GM23338 (cell line): ENCODE measurements around the gene RYR2. TPM values are rescaled to one million over a fixed set of nuclear protein-coding genes. Genes with fewer than 3 reads are reported as not detected.
A peak's percentile ranks its signal among the peaks of the same experiment; 100 is the strongest.

Experiments used
- ATAC-seq: fragments of 200-7000 bp; cut with Tn5 transposase; 3 replicates; pipeline ENCODE4 v1.9.1; 2020
- DNase-seq: peaks from one replicate; pipeline ENCODE4 v3.0.0-alpha.2; 2015; ENCODE audit warnings: low spot score
- H2AFZ ChIP-seq: fragments of 200-600 bp; sonication (generic); 2 replicates; pipeline ENCODE4 v1.8.0; 2016; ENCODE audit warnings: antibody characterized with exemption, mild to moderate bottlenecking, moderate library complexity
- H3F3A ChIP-seq: fragments of 200-600 bp; sonication (generic); replicated peaks from 2 replicates; pipeline ENCODE4 v1.8.0; 2017; ENCODE audit warnings: antibody characterized with exemption, mixed run types, low read depth
- H3K27ac ChIP-seq: fragments of 200-600 bp; sonication (generic); 2 replicates; pipeline ENCODE4 v1.6.1; 2016; ENCODE audit warnings: low read depth
- H3K27me3 ChIP-seq: fragments of 200-600 bp; sonication (generic); 2 replicates; pipeline ENCODE4 v1.8.0; 2016; ENCODE audit warnings: mild to moderate bottlenecking, mixed run types, moderate library complexity; ENCODE audit not compliant: insufficient read depth
- H3K36me3 ChIP-seq: fragments of 200-600 bp; sonication (generic); 2 replicates; pipeline ENCODE4 v1.8.0; 2016; ENCODE audit warnings: mild to moderate bottlenecking; ENCODE audit not compliant: insufficient read depth
- H3K4me1 ChIP-seq: fragments of 200-600 bp; sonication (generic); 2 replicates; pipeline ENCODE4 v1.8.0; 2016; ENCODE audit warnings: mild to moderate bottlenecking, moderate library complexity; ENCODE audit not compliant: insufficient read depth
- H3K4me2 ChIP-seq: fragments of 200-600 bp; sonication (generic); 2 replicates; pipeline ENCODE4 v1.7.1; 2017; ENCODE audit warnings: mixed run types
- H3K4me3 ChIP-seq: fragments of 200-600 bp; sonication (generic); 2 replicates; pipeline ENCODE4 v1.6.1; 2016; ENCODE audit warnings: mixed run types
- H3K79me2 ChIP-seq: fragments of 200-600 bp; sonication (generic); replicated peaks from 2 replicates; pipeline ENCODE4 v1.8.0; 2017; ENCODE audit warnings: mild to moderate bottlenecking; ENCODE audit not compliant: insufficient read depth
- H3K9me2 ChIP-seq: fragments of 200-600 bp; sonication (generic); 2 replicates; pipeline ENCODE4 v1.8.0; 2017; ENCODE audit not compliant: insufficient read depth
- H4K20me1 ChIP-seq: fragments of 200-600 bp; sonication (generic); replicated peaks from 2 replicates; pipeline ENCODE4 v1.8.0; 2017; ENCODE audit warnings: mild to moderate bottlenecking; ENCODE audit not compliant: insufficient read depth
- H3K27ac Mint-ChIP-seq: 2 replicates; pipeline ENCODE4 v1.8.0; 2020; ENCODE audit warnings: inconsistent platforms, mild to moderate bottlenecking, moderate library complexity, mixed read lengths
- H3K27me3 Mint-ChIP-seq: 3 replicates; pipeline ENCODE4 v1.8.0; 2022; ENCODE audit warnings: low read depth, mild to moderate bottlenecking, moderate library complexity, mixed read lengths, inconsistent platforms; ENCODE audit not compliant: insufficient read depth, poor library complexity
- H3K36me3 Mint-ChIP-seq: 3 replicates; pipeline ENCODE4 v1.8.0; 2021; ENCODE audit warnings: low read depth, mild to moderate bottlenecking, inconsistent platforms, moderate library complexity, mixed read lengths
- H3K4me1 Mint-ChIP-seq: 3 replicates; pipeline ENCODE4 v1.8.0; 2020; ENCODE audit warnings: mild to moderate bottlenecking, inconsistent platforms, mixed read lengths
- H3K4me3 Mint-ChIP-seq: 3 replicates; pipeline ENCODE4 v1.8.0; 2021; ENCODE audit warnings: moderate library complexity, mild to moderate bottlenecking, inconsistent platforms, mixed read lengths
- H3K9me3 Mint-ChIP-seq: 3 replicates; pipeline ENCODE4 v1.8.0; 2020; ENCODE audit warnings: moderate library complexity, mild to moderate bottlenecking, inconsistent platforms, mixed read lengths
- EZH2 ChIP-seq: fragments of 200-600 bp; sonication (generic); IDR thresholded peaks from one replicate; pipeline ENCODE4 v1.8.0; 2017; ENCODE audit warnings: antibody characterized with exemption, mild to moderate bottlenecking, low read depth; ENCODE audit not compliant: unreplicated experiment
- JUNB ChIP-seq: IDR thresholded peaks from one replicate; pipeline ENCODE4 v1.6.1; 2016; ENCODE audit warnings: antibody characterized with exemption; ENCODE audit not compliant: unreplicated experiment
- NANOG ChIP-seq: IDR thresholded peaks from 2 replicates; pipeline ENCODE4 v1.6.1; 2016; ENCODE audit warnings: antibody characterized with exemption, borderline replicate concordance
- POLR2AphosphoS5 ChIP-seq: IDR thresholded peaks from 2 replicates; pipeline ENCODE4 v1.6.1; 2016; ENCODE audit warnings: antibody characterized with exemption, low read depth
- REST ChIP-seq: IDR thresholded peaks from one replicate; pipeline ENCODE4 v1.6.1; 2018; ENCODE audit warnings: antibody characterized with exemption; ENCODE audit not compliant: unreplicated experiment
- STAT1 ChIP-seq: IDR thresholded peaks from one replicate; pipeline ENCODE4 v1.6.1; 2016; ENCODE audit warnings: antibody characterized with exemption; ENCODE audit not compliant: unreplicated experiment
- ZNF114 ChIP-seq: fragments of 250-450 bp; sonication (Bioruptor Pico); IDR thresholded peaks from 2 replicates; pipeline ENCODE4 v1.5.0; 2020; ENCODE audit warnings: mild to moderate bottlenecking, moderate library complexity
- ZNF331 ChIP-seq: fragments of 250-450 bp; sonication (Bioruptor Pico); IDR thresholded peaks from 2 replicates; pipeline ENCODE4 v1.5.0; 2020; ENCODE audit warnings: low read depth, mild to moderate bottlenecking, moderate library complexity
- ZNF462 ChIP-seq: fragments of 250-450 bp; sonication (Bioruptor Pico); IDR thresholded peaks from 2 replicates; pipeline ENCODE4 v1.5.0; 2020; ENCODE audit warnings: mild to moderate bottlenecking, moderate library complexity
- polyA plus RNA-seq: library from polyadenylated mRNA; unstranded; fragments of >200 nt; fragmentation: Nextera tagmentation; extraction: Ambion mirVana; gene quantifications from 2 replicates; pipeline ENCODE4 v1.2.1, GENCODE V29; 2016
- total RNA-seq: library from RNA; depleted of rRNA; stranded (reverse); fragments of >200 nt; shearing (Covaris generic); gene quantifications from 2 replicates; pipeline ENCODE4 v1.2.3, GENCODE V29; 2014
- TF ChIP-seq, protein P1 (sequence below), 2 experiments: fragments of 200-600 bp in 1 of 2; sonication (generic) in 1 of 2; conservative IDR thresholded peaks; 2 replicates each; pipeline versions ENCODE4 v1.5.1 to v1.6.1; 2016 to 2017; ENCODE audit warnings: antibody characterized with exemption in 2 of 2, low read depth in 2 of 2, mild to moderate bottlenecking in 2 of 2, moderate library complexity in 1 of 2

RYR2 gene
- total and polyA plus RNA-seq, 2 experiments from 2014 or later, result 8.9 to 10.0 TPM

GRCh38 chr1:237677979-237678378, 636.0 kb downstream of the RYR2 start:
- H3F3A ChIP-seq, result no peaks in the 10 kb centered on the region
- no peak overlapping the region for H3K4me3 Mint-ChIP-seq
- ATAC-seq (no peak), DNase-seq (no peak)
- H3K27ac ChIP-seq, result no peak overlapping the region
- no peaks in the 10 kb centered on the region for H3K79me2 ChIP-seq
- no peak for TF ChIP-seq EZH2
- TF ChIP-seq, protein P1, sequence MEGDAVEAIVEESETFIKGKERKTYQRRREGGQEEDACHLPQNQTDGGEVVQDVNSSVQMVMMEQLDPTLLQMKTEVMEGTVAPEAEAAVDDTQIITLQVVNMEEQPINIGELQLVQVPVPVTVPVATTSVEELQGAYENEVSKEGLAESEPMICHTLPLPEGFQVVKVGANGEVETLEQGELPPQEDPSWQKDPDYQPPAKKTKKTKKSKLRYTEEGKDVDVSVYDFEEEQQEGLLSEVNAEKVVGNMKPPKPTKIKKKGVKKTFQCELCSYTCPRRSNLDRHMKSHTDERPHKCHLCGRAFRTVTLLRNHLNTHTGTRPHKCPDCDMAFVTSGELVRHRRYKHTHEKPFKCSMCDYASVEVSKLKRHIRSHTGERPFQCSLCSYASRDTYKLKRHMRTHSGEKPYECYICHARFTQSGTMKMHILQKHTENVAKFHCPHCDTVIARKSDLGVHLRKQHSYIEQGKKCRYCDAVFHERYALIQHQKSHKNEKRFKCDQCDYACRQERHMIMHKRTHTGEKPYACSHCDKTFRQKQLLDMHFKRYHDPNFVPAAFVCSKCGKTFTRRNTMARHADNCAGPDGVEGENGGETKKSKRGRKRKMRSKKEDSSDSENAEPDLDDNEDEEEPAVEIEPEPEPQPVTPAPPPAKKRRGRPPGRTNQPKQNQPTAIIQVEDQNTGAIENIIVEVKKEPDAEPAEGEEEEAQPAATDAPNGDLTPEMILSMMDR (conservative IDR thresholded peaks at IDR 0.05; ENCODE audit: low read depth in 2 of 2), result peak; percentile 49 to 63
- H3K9me2 ChIP-seq, result no peaks in the 10 kb centered on the region
- no peaks in the 10 kb centered on the region for H3K36me3 ChIP-seq
- no peaks in the 10 kb centered on the region for H3K36me3 Mint-ChIP-seq
- H3K4me3 ChIP-seq, result no peak overlapping the region
- H3K4me1 ChIP-seq, result peaks cover 16% of the 10 kb centered on the region
- H3K27ac Mint-ChIP-seq, result no peak overlapping the region
- no peak overlapping the region for H2AFZ ChIP-seq
- H3K4me2 ChIP-seq, result no peak overlapping the region
- H3K27me3 Mint-ChIP-seq, result no peaks in the 10 kb centered on the region
- no peaks in the 10 kb centered on the region for H4K20me1 ChIP-seq
- H3K4me1 Mint-ChIP-seq, result peaks cover 27% of the 10 kb centered on the region
- H3K27me3 ChIP-seq, result no peaks in the 10 kb centered on the region
- no peaks in the 10 kb centered on the region for H3K9me3 Mint-ChIP-seq

GRCh38 chr1:237679687-237680086, 637.7 kb downstream of the RYR2 start:
- H3K27me3 ChIP-seq, result no peaks in the 10 kb centered on the region
- peaks cover 31% of the 10 kb centered on the region for H3K4me1 Mint-ChIP-seq
- no peak overlapping the region for H2AFZ ChIP-seq
- H3K27me3 Mint-ChIP-seq, result no peaks in the 10 kb centered on the region
- ATAC-seq (no peak), DNase-seq (no peak)
- H4K20me1 ChIP-seq, result no peaks in the 10 kb centered on the region
- no peaks in the 10 kb centered on the region for H3K36me3 ChIP-seq
- no peak overlapping the region for H3K4me3 ChIP-seq
- no peaks in the 10 kb centered on the region for H3F3A ChIP-seq
- no peaks in the 10 kb centered on the region for H3K9me3 Mint-ChIP-seq
- no peaks in the 10 kb centered on the region for H3K36me3 Mint-ChIP-seq
- H3K27ac Mint-ChIP-seq, result no peak overlapping the region; the same call in 1 of the 2 replicates
- no peak overlapping the region for H3K27ac ChIP-seq
- no peaks in the 10 kb centered on the region for H3K9me2 ChIP-seq
- no peak overlapping the region for H3K4me2 ChIP-seq
- no peaks in the 10 kb centered on the region for H3K79me2 ChIP-seq
- H3K4me3 Mint-ChIP-seq, result no peak overlapping the region
- H3K4me1 ChIP-seq, result peaks cover 18% of the 10 kb centered on the region
- no peak for TF ChIP-seq EZH2
- no peak for TF ChIP-seq STAT1
- no peak for TF ChIP-seq REST
- TF ChIP-seq ZNF462 (CRISPR knock-in tag), result no peak
- TF ChIP-seq POLR2AphosphoS5, result no peak
- TF ChIP-seq NANOG, result no peak
- TF ChIP-seq JUNB, result no peak
- TF ChIP-seq ZNF331, result no peak
- TF ChIP-seq ZNF114 (CRISPR knock-in tag), result no peak
